Measurements from ENCODE around the gene PSTPIP2.

DNA sequence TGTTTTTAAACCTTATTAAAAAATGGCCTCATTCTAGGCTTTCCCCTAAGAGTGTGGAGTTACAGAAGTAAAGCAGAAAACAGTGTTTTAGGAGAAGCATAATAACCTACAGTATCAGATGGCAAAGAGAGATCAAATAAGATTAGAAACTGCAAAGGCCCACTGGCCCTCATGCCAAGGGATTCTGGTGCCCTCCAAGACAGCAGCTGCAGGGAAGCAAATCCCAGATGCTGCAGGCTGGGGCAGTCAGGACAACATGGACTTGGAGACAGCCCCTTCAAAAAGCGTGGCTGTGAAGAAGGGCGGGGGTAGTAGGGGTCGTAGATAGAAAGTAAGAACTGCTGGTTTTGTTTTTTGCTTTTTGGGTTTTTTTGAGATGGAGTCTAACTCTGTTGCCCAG, 76.6 kb downstream of the PSTPIP2 start:
- TF ChIP-seq EZH2phosphoT487 (IDR thresholded peaks at IDR 0.05; ENCODE audit: insufficient read depth, low read depth) (no peak), EZH2 (IDR thresholded peaks at IDR 0.05; ENCODE audit: insufficient read depth, poor library complexity, severe bottlenecking) (no peak)
